NCI-H1048 (cell line): ENCODE data around the gene TMEM9.

Experiments
- DNase-seq: peaks from one replicate; lab custom pipeline; 2025; lab: John Stamatoyannopoulos, UW

Gene TMEM9

DNA sequence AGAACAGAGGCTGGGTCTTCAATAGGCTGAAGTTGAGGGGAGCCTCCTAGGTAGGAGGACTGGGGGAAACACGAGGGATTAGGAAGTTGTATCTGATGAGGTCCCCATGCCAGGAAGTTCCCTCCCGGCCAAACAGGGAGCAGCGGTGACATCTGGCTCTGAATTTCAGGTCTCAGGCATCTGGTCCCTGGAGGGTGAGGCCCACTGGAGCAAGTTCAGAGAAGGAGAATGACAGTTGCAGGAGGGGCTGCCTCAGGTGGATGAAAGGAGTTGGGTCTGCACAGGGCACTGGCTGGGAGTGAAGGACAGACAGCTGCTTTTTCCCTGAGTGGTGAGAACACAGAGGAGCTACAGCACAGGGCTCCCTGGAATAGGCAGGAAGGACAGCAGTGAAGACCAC is 9.1 kb downstream of the TMEM9 start:
- no peak for DNase-seq

DNA sequence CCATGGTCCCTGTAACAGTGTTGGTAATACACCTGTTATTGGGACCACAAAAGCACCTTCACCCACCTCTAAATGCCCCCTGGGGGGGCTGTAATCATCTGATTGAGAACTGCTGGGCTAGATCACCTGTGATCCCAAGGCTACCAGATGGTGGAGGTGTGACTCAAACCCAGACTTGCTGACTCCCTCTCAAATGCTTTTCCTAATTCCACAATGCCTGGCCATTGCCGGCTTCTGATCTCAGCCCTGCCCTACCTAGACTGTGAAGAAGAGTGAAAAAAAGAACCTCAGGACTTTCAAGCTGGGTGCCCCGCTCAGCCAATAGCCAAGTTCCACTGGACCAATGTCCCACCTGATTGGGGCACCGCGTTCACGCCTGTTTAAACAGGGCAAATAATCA is 9.6 kb downstream of the TMEM9 start:
- DNase-seq = no peak

DNA sequence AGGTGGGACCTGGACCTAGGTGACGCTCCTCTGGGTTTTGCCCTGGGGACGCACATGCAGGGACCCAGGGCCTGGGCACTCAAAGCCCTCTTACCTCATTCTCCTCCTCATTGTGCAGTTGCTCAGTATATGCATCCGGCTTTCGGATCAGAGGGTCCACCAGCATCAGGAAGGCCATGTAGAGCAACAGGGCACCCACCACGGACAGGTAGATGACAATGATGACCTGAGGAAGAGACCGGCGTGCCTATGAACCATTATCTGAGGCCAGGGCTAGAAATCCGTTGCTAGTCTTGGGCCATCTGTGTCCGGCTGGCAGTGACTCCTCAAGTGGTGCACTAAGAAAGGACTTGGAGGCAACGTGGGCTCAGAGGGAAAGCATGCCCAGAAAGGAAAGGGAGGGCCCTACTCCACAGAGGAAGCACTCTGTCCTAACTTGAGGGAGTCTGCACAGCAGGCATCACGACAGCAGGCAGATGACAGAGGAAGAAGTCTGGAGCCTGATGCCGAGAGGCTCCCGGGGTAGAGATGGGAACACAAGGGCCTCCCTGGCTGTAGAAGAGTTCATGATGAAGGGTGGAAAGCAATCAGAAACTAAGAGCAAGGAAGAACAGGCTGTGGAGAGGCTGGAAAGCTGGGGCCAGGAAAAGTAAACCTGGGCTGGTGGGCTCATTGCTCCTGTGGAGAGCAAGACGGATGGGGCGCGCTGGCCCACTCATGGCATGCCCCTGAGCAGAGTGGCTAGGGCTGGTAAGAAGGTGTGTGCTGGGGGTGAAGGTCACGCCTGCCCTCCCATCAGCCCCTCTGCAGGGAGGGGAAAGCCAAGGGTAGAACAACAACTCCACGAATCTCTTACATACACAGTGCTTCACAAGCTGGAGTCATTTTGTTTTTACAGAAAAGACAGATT is 10.3 kb downstream of the TMEM9 start:
- DNase-seq = no peak

DNA sequence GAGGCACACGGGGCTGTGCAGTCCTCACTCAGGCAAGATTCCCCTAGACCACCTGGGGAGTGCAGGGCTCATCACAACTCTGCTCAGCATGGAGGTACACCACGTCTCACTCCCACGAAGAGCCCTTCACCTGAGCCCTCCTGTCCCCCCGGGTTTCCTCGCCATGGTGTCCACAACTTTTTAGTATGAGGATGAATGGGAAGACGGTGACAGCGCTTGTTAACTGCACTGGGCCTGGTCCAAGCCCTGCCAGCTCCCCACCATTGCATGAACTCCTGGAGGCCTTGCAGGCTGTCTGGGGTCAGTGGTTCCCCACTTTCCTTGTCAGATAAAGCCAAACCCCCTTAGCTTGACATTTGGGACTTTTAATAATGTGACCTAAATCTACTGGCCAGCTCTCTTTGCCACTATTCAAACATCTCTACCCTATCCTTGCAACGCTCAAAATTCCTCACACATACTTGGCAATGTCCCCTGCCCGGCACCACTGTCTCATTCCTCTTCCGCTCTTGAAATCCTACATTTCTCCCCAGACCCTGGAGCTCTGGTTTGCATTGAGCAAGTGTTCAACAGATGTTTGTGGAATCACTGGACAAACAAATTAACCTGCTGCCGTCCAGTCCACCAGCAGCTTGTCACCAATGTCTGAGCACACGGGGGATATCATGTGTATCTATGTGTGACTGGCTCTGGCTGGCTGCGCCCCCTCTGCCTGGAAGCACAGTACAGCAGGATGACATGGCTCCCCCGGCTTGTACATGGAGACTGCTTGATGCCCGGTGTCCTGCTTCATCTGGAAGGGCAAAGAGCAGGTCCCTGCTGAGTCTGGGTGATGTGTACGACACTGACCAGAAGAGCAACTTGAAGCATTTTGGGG is 11.2 kb downstream of the TMEM9 start:
- DNase-seq = no peak

DNA sequence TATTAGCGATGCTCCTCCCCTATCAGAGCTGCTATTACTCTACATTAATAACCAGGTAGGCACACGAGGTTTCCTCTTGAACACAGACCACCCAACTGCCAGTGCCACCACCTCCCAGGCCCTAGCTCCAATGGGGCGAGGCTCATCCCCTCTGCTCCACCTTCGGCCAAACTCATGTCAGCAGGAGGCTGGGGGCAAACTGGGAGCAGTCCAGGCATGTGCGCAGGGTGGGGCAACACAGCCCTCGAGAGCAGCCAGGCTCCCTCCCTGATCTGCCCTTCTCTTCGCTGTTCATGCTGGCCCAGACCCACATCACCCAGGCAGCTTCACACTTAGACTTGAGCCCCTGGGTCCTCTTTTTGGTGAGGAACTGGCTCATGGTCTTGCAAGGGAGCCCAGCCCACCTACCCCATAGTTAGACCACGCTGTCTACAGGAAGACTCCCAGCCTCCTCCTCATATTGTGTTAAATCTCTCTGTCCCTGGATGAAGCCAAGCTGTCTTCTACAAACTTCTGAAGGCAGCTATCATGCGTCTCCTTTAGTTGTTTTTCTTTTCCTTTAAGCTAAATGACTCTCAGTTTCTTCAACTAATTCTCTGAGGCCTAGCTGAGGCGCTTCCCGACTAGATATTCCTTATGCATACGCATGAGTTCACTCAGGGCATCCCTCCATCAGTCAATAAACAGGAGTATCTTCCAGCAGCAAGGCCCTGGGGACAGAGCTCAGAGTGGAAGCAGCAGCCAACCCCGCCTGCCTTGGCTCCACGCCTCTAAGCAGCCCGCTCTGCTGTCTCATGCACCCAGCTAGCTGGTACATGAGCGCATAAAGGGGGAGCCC is 12.0 kb downstream of the TMEM9 start:
- DNase-seq = no peak

DNA sequence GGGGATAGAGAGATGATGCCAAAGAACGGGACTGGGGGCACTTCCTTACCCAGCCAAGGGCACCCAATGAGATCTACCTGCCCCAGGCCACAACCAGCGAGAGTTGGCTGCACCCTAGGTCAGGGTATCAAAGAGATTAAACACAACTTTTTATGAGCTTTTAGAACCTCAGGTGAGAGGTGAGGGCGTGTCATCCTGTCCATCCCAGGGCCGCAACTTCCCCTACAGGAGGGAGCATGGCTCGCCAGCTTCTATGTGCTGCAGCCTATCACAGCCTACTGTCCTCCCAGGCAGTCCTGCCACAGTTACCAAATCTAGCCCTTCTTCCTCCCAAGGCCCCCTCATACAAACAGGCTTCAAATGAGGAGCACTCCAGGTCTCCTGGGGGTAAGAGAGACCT is 12.9 kb downstream of the TMEM9 start:
- no peak for DNase-seq

DNA sequence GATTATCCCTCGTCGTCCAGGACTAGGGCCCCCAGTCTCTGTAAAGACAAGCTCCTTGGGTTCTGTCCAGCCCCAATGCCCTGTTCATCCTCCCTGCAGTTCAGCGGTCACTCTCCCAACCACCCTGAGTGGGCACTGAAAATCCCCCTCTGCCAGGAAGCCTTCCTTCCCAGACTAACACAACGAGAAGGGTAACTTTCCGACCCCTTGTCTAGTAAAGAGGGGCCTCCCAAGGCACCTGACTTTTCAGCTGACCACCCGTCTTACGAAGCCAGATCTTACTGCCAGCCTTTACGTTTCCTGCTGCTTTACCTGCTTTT is 13.4 kb downstream of the TMEM9 start:
- no peak for DNase-seq

DNA sequence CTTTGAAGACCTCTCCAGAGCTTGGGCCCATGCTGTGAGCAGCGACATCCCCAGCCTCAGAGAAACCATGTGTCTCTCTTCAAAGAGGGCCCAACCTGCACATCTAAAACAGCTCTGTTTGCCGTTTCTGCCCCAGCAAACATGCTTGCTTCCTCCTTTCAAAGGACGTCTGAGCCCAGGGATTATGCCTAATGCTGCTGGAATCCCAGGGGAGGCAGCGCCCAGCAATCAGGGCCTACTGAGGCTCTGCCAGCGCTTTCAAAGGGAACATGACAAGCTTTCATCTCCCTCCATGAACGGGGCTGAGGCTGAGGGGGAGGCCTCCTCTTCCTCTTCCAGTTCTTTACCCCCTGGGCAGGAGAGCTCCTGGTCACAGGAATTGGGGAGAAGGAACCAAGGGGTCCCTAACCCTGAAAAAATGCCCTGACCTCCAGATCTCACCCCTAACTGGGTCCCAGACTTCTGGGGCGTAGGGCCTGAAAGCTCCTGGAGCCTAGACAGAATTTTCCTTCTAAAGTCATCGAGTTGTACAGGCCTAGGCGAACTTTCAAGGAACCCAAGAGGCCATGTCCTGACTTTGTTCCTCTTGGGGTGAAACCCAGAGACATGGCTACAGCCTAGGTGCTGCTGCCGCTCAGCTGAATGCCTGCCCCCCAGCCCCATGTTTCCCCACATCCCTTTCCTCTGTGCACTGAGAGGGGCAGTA is 13.9 kb downstream of the TMEM9 start:
- no peak for DNase-seq

DNA sequence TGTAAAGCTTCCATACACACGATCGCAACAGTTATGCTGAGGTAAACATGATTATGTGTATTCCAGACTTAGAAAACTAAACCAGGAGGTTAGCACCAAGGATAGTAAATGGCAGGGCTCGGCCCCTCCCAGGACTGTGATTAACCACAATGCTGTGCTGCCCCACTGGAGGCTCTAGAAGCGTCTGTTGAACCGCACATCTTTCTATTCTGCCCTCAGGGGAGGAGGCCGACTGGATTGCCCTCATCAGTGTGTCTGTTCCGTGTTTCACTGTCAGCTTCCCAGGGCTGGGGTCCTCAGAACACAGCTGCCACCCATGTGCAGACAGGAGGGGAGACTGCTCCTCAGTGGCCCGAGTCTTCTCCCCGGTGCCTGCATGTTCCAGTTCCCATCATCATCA is 14.5 kb downstream of the TMEM9 start:
- no peak for DNase-seq

DNA sequence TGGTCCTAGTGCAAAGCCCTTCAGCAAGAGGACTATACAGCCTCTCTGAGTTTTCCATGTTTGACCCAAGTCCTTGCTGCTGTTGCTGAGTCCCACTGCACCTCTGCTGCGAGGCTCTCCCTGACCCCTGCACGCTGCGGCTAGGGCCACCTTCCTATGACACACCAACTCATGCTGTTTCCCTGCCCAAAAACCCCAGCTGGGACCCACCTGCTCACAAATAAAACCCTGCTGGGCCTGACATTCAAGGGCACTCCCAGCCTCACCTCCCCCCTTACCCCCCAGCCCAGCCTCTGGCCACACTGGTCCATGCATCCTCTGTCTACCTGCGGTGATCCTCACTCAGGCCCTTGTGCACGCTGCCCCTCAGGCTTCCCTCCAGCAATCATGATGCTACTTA is 15.0 kb downstream of the TMEM9 start:
- no peak for DNase-seq

DNA sequence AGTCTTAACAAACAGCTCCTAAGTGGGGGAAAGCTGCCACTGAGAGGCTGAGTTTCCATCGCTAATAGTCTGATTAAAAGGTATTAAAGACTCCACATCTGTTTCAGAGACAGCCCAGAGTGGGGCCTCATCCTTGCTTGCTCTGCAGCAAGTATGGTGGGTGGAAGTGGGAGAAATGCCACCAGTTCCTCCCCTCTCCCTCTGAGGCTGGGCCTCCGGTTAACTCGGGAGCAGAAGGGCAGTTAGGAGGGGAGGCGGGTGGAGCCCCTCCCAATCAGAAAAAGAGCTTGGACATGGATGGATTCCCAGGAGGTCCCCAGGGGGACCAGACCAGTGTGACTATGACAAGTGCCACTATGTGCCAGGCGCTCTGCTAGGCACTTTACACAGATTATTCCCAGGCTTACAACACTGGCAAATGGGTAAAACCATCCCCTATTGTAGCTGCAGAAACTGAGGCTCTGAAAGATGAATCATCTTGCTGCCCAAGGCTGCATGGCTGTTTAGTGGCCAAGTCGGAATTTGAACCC is 15.9 kb downstream of the TMEM9 start:
- no peak for DNase-seq

DNA sequence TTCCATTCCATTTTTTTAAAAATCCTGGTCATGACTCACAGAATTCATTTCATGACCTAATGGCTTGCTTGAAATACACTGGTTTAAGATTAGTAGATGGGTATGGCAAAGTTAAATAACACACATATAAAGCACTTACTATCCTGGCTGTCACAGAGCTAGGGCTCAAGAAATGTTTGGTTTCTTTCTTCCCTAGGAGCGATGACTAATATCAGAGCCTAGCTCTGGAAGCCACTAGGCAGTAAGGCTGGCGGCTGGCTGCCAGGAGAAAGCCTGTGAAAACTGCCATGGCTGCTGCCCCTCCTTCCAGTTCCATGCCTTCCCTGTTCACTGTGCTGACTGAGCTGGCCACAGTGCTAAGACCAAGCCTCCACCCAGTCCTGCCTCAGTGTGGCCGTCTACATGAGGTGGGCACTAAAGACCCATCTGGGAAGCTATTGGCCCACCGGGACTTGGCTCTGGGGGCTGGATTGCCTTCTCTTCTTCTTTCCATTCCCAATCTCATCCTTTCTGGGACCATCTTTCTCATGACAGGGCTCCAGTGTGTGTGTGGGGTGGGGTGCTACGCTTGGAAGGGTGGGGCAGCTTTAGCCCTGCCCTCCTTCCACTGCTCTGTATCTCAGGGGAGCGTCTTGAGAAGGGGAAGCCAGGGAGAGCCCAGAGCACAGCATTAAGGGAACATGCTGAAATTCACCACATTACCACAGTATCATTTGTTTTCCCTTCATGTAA is 16.5 kb downstream of the TMEM9 start:
- no peak for DNase-seq

DNA sequence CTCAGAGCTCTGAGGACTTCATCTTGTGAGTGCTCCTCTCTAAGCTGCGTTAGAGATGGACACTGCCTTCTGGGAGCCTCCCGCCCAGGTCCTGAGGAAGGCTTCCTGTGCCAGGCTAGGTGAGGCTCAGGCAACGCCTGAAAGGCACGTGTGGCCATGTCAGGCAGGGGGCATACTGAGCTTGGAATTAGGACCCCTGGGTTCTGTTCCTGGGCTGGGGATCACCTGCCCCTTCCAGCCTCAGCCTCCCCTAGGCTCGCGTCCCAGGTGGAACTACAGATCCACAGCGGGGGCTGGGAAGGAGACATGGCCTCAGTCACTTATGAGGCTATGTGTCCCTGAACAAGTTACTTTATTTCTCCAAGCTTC is 17.3 kb downstream of the TMEM9 start:
- DNase-seq = no peak

DNA sequence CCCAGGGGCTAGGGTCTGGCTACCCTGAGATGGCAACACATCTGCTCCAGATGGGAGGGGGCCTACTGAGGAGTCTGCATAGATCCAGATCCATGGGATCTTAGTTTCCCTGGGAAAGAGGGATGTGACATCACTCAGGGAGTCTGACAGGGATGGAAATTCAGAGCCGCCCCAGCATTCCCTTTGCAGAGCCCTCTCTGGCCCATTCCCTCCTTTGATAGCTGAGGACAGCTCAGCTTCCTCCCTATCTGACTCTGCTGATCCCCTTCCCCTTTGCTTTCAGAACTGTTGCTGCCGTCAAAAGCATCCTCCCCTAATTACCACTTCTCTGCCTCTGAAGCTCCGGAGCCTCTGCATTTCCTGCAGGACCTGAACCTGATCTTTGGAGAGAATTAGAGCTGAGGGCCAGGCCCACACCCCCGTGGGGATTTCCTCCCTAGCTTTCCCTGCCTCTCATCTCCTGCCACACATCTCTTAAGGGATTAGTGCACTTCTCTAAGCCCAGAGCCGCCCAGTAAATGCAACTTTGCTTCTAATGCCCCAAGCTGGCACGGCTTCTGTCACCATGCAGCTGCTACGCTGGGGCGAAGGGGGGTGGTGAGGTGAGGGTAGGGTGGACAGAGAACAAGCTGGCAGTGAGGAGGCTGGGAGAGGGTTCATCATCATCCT is 17.8 kb downstream of the TMEM9 start:
- DNase-seq = no peak

DNA sequence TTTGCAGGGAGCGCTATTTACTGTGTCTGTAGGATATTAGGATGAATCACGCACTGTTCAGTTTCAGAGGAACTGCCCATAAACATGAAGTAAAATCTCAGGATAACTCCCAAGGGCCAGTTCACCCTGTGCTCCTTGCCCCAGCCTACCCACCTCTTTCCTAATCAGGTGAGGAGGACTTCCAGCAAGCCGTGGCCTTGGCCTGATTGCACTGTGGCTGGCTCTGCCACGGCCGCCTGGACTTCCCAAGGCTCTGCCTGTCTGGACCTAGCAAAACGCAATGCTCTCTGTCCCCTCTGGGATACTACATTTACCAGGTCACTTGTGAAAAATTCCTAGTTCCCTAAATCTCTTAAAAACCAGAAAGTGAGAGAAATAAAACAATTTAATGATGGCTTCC is 19.9 kb downstream of the TMEM9 start:
- DNase-seq = no peak

DNA sequence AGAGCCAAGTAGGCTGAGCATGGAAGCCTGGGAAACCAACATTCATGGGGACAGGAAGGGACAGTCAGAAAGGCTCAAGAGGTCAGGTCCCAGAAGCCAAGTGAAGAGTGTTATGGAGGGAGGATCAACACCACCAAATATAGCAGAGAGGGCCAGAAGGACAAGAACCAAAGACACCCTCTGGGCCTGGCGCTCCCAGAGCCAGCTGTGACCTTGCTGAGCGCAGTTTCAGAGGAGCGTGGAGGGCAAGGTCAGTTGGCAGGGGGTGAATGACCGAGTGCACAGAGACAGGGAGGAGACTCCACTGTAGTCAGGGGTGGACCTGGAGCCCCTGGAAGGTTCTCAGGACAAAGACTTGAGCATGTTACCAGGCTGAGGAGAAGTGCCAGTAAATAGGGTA is 22.9 kb downstream of the TMEM9 start:
- no peak for DNase-seq

DNA sequence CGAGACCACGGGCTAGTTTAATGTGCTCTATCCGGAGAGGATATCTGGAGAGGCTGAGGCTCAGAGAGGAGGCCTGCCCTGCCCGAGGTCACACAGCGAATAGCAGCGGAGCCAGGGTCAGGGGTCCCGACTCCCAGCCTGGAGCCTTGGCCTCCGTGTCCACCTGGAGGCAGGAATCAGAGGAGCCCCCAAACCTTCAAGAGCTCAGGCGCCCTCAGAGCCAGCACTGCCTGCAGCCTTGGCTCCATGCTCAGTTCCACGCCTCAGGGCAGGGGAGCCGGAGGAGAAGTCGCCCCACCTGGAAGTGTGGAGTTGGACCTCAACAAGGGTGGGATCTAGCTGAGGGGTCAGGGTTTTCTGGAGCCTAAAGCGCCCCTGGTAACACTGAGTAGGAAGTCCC is 25.3 kb downstream of the TMEM9 start:
- DNase-seq = no peak

DNA sequence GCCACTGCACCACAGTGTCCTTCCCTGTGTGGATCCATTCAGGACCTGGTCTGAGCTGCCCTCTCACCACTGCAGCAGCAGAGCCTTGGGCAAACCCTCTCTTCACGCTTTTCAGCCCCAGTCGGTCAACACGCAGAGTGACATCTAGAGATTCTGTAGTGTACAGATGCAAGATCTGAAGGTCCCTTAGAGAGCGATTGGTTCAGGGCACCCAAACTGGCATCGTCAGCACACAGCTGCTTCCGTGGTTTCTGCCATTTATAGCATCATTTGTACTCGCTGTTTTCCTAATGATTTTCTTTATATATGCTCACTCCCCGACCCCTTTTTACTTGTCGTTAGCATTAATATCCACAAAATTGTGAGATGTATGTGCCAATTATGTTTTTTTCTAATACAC is 25.8 kb downstream of the TMEM9 start:
- DNase-seq = no peak

DNA sequence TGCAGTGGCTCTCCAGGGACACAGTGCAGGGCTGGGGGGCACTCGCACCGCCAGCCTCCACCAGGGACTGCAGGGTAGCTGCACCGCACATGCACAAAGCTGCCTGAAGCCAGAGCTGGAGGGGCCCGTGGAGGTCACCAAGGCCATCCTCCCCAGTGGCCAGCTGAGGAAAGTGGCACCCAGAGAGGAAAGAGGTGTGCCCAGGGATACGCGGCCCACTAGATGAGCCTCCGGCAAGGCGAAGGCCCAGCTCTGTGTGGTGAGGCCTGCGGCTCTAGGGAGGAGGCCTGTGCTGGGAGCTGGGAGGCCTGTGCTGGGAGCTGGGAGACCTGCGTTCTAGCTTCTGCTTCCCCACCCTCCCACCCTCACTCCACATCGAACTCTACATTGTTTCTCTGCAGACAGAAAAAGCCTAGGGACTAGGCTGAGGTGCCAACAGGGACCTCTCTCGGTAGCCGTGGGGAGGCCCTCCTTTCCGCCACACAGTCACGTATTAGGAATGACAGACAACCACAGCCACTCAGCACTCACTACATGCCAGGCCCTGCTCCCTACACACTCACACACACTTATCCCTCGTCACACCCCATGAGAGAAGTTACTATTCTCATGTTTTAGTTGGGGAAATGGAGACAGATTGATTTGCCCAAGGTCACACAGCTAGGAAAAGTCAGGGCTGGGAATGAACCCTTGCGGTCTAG is 26.4 kb downstream of the TMEM9 start:
- no peak for DNase-seq
